ENCODE results near the gene LYPLA2. TPM values are rescaled to one million over a fixed set of nuclear protein-coding genes. Genes with fewer than 3 reads are reported as not detected.

The LYPLA2 gene
- total and polyA plus RNA-seq, 7 experiments from 2014 or later = 40.7 to 124 (median 56.2) TPM

DNA sequence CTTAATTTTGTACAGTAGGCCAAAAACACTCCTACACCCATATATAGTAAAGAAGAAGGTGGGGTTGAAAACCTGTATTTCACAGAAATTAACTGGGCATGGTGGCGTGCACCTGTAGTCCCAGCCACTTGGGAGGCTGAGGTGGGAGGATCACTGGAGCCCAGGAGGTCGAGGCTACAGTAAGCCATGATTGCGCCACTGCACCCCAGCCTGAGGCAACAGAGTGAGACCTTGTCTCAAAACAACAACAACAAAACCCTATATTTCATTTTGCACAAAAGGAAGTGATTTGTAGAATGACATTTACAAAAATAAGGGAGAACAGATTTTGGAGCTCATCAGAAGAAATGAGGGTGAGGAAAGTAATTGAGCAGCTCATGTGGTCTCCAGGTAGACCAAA, 2.2 kb upstream of the LYPLA2 start:
- POLR2A ChIA-PET = interaction anchor here (0.6 to 6.0 kb wide), 6 partner anchors 9 to 108 kb away, joined by 3 to 68 read pairs (median 4); partner anchors contain the start of genes GALE and PITHD1

DNA sequence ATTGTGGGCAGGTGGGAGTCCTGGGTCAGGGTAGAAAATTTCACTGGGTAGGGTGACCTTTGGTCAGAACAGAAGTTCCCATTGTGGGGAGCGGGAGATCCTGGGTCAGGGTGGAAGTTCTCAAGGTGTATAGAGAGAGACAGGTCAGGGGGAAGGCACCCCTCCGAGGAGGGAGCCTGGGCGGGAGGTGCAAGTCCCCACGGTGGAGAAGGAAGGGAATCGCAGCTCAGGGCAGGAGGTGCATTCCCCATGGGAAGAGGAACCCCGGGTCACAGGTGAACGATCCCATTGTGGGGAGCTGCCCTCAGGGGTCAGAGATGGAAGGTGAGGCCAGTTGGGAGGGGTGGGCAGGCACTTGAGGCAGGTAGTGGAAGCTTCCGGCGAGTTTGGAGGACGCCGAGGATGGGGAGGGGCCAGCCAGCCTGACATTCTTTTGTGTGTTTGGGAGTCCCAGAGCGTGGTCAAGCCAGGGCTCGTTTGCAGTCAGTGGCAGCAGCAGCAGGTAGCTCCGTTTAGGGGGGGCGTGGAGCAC, 637 bp downstream of the LYPLA2 start:
- Histone ChIP-seq H3K9me3 (ENCODE audit: control insufficient read depth in 2 of 3, low read length in 3 of 3) (no peaks in the 10 kb centered on the region), H3K4me3 (ENCODE audit: low read length) (peak overlapping the region; percentile 96), H3K27me3 (ENCODE audit: control insufficient read depth in 2 of 2, insufficient read depth in 2 of 2, low read length in 2 of 2) (no peaks in the 10 kb centered on the region), H3K4me1 (ENCODE audit: control insufficient read depth in 2 of 2, insufficient read depth in 2 of 2, low read length in 2 of 2) (peaks cover 6 to 18% of the 10 kb centered on the region in 2 donors), H3K27ac (ENCODE audit: low read depth, low read length) (peak overlapping the region; percentile 88), H3K36me3 (ENCODE audit: control insufficient read depth in 2 of 3, insufficient read depth in 3 of 3, low read length in 3 of 3) (peaks cover 0 to 51% (median 0%) of the 10 kb centered on the region in 3 experiments)
- Mint-ChIP-seq H3K27me3 (no peaks in the 10 kb centered on the region), H3K4me1 (peaks cover 9 to 28% (median 23%) of the 10 kb centered on the region in 7 donors), H3K27ac (peak overlapping the region; percentile 88 to 99 (median 97)), H3K36me3 (peaks cover 0 to 21% (median 16%) of the 10 kb centered on the region in 5 donors), H3K4me3 (peak overlapping the region; percentile 91 to 98 (median 97)), H3K9me3 (no peaks in the 10 kb centered on the region)
- intact Hi-C loops (cut with micrococcal nuclease) = loop anchor here (1.0 to 5.0 kb wide), 5 partner anchors 9 to 772 kb away; partner anchors contain the start of genes GALE (in 2 of the 2), PITHD1 (in 2 of the 2), FUCA1 (in 1 of the 2) and KDM1A (in 1 of the 2)
- ChIA-PET CTCF (interaction anchor here (1.0 kb wide), 1 partner anchor 8 kb away, joined by 3 read pairs; no protein-coding TSS in a partner anchor), POLR2A (interaction anchor here (0.6 to 6.0 kb wide), 6 partner anchors 9 to 189 kb away, joined by 3 to 68 read pairs (median 6); partner anchors contain the start of genes GALE, HMGCL and PITHD1)
- ATAC-seq (peak; percentile 42), DNase-seq (peak in 7 of 9 donors; percentile 21 to 44 (median 36))

More for the DNA sequence above, 2.2 kb upstream of the LYPLA2 start:
- H3K4me1 ChIP-seq (ENCODE audit: control insufficient read depth in 2 of 2, insufficient read depth in 2 of 2, low read length in 2 of 2) = peaks cover 6 to 18% of the 10 kb centered on the region in 2 donors
- no peak for ATAC-seq
- peaks cover 5 to 43% (median 8%) of the 10 kb centered on the region in 3 experiments for H3K36me3 ChIP-seq (ENCODE audit: control insufficient read depth in 2 of 3, insufficient read depth in 3 of 3, low read length in 3 of 3)
- CTCF ChIA-PET = no interaction called here
- Mint-ChIP-seq H3K4me3 (peak overlapping the region in 6 of 10 donors; percentile 16 to 59 (median 46)), H3K4me1 (peaks cover 9 to 30% (median 28%) of the 10 kb centered on the region in 7 donors), H3K9me3 (no peaks in the 10 kb centered on the region), H3K27ac (peak overlapping the region in 8 of 9 donors; percentile 18 to 67 (median 48)), H3K36me3 (peaks cover 5 to 32% (median 26%) of the 10 kb centered on the region in 5 donors), H3K27me3 (no peaks in the 10 kb centered on the region)
- H3K27ac ChIP-seq (ENCODE audit: low read depth, low read length) = no peak overlapping the region
- H3K27me3 ChIP-seq (ENCODE audit: control insufficient read depth in 2 of 2, insufficient read depth in 2 of 2, low read length in 2 of 2) = no peaks in the 10 kb centered on the region
- no peaks in the 10 kb centered on the region for H3K9me3 ChIP-seq (ENCODE audit: control insufficient read depth in 2 of 3, low read length in 3 of 3)
- no peak for DNase-seq
- no peak overlapping the region for H3K4me3 ChIP-seq (ENCODE audit: low read length)
- intact Hi-C loops (cut with micrococcal nuclease) = no loop called here

DNA sequence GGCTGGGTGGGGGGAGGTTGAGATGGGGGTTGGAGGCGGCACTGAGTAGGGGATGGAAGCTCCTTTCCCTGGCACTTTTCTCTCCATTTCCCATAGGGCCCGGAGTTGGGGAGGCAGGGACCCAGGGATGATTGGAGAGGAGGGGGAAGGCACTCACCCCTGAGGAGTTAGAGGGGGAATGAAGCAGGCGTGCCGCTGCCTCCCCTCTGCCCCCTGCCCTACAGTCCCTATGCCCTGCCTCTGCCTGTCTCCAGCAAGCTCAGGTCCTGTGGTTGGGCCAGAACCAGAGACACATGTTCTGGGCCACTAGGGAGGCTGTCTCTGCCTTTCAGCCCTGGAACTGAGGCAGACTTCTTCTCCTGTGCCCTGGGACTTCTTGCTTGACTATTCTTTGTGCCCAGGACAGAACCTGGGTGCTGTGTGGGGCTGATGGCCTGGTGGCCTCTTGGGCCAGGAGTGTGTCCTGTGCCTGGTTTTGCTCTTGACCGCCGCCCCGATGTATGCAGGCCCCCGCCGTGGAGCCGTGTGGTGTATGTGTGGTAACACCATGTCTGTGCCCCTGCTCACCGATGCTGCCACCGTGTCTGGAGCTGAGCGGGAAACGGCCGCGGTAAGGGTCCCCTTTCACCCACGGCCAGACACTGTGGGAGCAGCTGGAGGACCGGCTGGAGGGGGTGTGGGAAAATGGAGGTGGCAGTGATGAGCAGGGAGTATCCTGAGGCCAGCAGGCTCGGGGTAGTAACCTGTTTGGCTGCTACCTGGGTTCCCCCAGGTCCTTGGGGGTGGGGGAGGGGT, 1.4 kb downstream of the LYPLA2 start:
- Mint-ChIP-seq H3K4me1 (peaks cover 9 to 28% (median 23%) of the 10 kb centered on the region in 7 donors), H3K27ac (peak overlapping the region; percentile 88 to 99 (median 97)), H3K9me3 (no peaks in the 10 kb centered on the region), H3K36me3 (peaks cover 0 to 18% (median 9%) of the 10 kb centered on the region in 5 donors), H3K27me3 (no peaks in the 10 kb centered on the region), H3K4me3 (peak overlapping the region; percentile 91 to 98 (median 97))
- POLR2A ChIA-PET = interaction anchor here (1.4 to 6.0 kb wide), 5 partner anchors 8 to 188 kb away, joined by 3 to 68 read pairs (median 8); partner anchors contain the start of genes GALE, HMGCL and PITHD1
- no peak for DNase-seq
- Histone ChIP-seq H3K27ac (ENCODE audit: low read depth, low read length) (peak overlapping the region; percentile 88), H3K9me3 (ENCODE audit: control insufficient read depth in 2 of 3, low read length in 3 of 3) (no peaks in the 10 kb centered on the region), H3K4me1 (ENCODE audit: control insufficient read depth in 2 of 2, insufficient read depth in 2 of 2, low read length in 2 of 2) (peaks cover 6 to 18% of the 10 kb centered on the region in 2 donors), H3K36me3 (ENCODE audit: control insufficient read depth in 2 of 3, insufficient read depth in 3 of 3, low read length in 3 of 3) (peaks cover 0 to 46% (median 0%) of the 10 kb centered on the region in 3 experiments), H3K27me3 (ENCODE audit: control insufficient read depth in 2 of 2, insufficient read depth in 2 of 2, low read length in 2 of 2) (no peaks in the 10 kb centered on the region), H3K4me3 (ENCODE audit: low read length) (peak overlapping the region; percentile 96)
- no peak for ATAC-seq
- intact Hi-C loops (cut with micrococcal nuclease) = loop anchor here in 1 of 2 donors (5.0 kb wide), 1 partner anchor 75 kb away; the partner anchor contains the start of gene FUCA1
- CTCF ChIA-PET = no interaction called here

DNA sequence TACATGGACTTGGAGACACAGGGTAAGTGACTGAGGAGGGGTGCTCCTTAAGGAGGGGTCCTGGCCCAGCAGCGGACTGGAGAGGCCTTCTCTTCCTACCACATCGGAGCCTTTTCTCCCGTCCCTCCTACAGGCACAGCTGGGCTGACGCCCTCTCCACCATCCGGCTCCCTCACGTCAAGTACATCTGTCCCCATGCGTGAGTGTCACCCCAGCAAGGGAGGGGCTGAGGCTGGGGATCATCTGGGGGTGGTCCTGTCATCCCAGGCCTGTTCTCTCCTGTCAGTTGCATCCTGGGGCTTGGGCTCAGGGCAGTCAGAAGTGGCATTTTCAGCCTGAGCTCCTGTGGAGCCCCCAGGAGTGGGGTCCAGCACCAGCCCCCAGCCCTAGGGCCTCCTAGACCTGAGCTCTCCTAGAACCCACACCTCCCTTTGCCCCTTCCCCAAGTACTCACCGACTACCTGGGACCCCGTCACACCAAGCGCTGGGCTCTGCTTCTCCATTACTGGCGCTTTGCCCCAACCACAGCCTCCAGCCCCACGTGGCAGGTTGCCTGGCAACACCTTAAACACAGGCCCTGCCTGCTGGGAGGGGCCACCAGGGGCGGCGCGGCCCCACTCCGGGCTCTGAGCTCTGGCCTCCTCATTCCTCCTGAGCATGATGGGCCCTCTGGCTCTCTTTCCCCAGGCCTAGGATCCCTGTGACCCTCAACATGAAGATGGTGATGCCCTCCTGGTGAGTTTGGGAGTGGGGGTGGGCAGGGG, 2.3 kb downstream of the LYPLA2 start:
- CTCF ChIA-PET = no interaction called here
- Mint-ChIP-seq H3K9me3 (no peaks in the 10 kb centered on the region), H3K27ac (peak overlapping the region in 5 of 9 donors; percentile 15 to 59 (median 36)), H3K4me3 (peak overlapping the region in 6 of 10 donors; percentile 3 to 98 (median 38)), H3K27me3 (no peaks in the 10 kb centered on the region), H3K4me1 (peaks cover 9 to 28% (median 23%) of the 10 kb centered on the region in 7 donors), H3K36me3 (peaks cover 0 to 10% (median under 1%) of the 10 kb centered on the region in 5 donors)
- no peaks in the 10 kb centered on the region for H3K9me3 ChIP-seq (ENCODE audit: control insufficient read depth in 2 of 3, low read length in 3 of 3)
- DNase-seq (peak in 3 of 9 donors; percentile 26 to 35 (median 29)), ATAC-seq (peak; percentile 39)
- H3K36me3 ChIP-seq (ENCODE audit: control insufficient read depth in 2 of 3, insufficient read depth in 3 of 3, low read length in 3 of 3) = peaks cover 0 to 39% (median 0%) of the 10 kb centered on the region in 3 experiments
- no peaks in the 10 kb centered on the region for H3K27me3 ChIP-seq (ENCODE audit: control insufficient read depth in 2 of 2, insufficient read depth in 2 of 2, low read length in 2 of 2)
- intact Hi-C loops (cut with micrococcal nuclease) = loop anchor here in 1 of 2 donors (5.0 kb wide), 1 partner anchor 74 kb away; the partner anchor contains the start of gene FUCA1
- no peak overlapping the region for H3K4me3 ChIP-seq (ENCODE audit: low read length)
- POLR2A ChIA-PET = interaction anchor here (2.8 to 6.0 kb wide), 2 partner anchors 8 to 15 kb away, joined by 36 to 68 read pairs; partner anchors contain the start of genes GALE and PITHD1
- H3K4me1 ChIP-seq (ENCODE audit: control insufficient read depth in 2 of 2, insufficient read depth in 2 of 2, low read length in 2 of 2) = peaks cover 6 to 18% of the 10 kb centered on the region in 2 donors
- peak overlapping the region; percentile 52 for H3K27ac ChIP-seq (ENCODE audit: low read depth, low read length)

DNA sequence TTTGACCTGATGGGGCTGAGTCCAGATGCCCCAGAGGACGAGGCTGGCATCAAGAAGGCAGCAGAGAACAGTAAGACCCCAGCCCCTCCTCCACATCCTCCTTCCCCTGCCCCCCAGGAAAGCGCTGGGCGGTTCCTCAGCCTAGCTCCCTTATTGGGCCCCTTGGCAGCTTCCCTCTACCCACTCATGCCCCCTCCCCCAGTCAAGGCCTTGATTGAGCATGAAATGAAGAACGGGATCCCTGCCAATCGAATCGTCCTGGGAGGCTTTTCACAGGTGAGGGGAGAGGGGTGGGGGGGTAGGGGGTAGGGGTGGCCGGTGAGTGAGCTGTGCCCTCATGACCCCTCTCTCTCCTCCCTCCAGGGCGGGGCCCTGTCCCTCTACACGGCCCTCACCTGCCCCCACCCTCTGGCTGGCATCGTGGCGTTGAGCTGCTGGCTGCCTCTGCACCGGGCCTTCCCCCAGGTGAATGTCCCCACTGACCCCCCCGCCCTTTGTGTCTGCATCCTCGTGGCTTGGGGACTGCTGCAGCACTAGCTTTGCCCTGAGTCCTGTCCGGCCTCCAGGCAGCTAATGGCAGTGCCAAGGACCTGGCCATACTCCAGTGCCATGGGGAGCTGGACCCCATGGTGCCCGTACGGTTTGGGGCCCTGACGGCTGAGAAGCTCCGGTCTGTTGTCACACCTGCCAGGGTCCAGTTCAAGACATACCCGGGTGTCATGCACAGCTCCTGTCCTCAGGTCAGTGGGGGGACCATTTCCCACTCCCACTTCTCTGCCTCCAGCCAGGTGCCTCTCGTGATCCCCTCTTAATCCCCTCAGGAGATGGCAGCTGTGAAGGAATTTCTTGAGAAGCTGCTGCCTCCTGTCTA, 3.2 kb downstream of the LYPLA2 start:
- DNase-seq (no peak), ATAC-seq (no peak)
- peaks cover 0 to 8% (median 0%) of the 10 kb centered on the region in 5 donors for H3K36me3 Mint-ChIP-seq
- peaks cover 7 to 18% of the 10 kb centered on the region in 2 donors for H3K4me1 ChIP-seq (ENCODE audit: control insufficient read depth in 2 of 2, insufficient read depth in 2 of 2, low read length in 2 of 2)
- H3K27me3 ChIP-seq (ENCODE audit: control insufficient read depth in 2 of 2, insufficient read depth in 2 of 2, low read length in 2 of 2) = no peaks in the 10 kb centered on the region
- peaks cover 0 to 39% (median 0%) of the 10 kb centered on the region in 3 experiments for H3K36me3 ChIP-seq (ENCODE audit: control insufficient read depth in 2 of 3, insufficient read depth in 3 of 3, low read length in 3 of 3)
- POLR2A ChIA-PET = no interaction called here
- CTCF ChIA-PET = no interaction called here
- no peak overlapping the region for H3K4me3 ChIP-seq (ENCODE audit: low read length)
- H3K27ac ChIP-seq (ENCODE audit: low read depth, low read length) = peak overlapping the region; percentile 52
- H3K9me3 ChIP-seq (ENCODE audit: control insufficient read depth in 2 of 3, low read length in 3 of 3) = no peaks in the 10 kb centered on the region
- H3K9me3 Mint-ChIP-seq = no peaks in the 10 kb centered on the region
- peak overlapping the region in 2 of 9 donors; percentile 13 to 59 for H3K27ac Mint-ChIP-seq
- no peaks in the 10 kb centered on the region for H3K27me3 Mint-ChIP-seq
- intact Hi-C loops (cut with micrococcal nuclease) = loop anchor here in 1 of 2 donors (5.0 kb wide), 1 partner anchor 73 kb away; the partner anchor contains the start of gene FUCA1
- peaks cover 9 to 30% (median 23%) of the 10 kb centered on the region in 7 donors for H3K4me1 Mint-ChIP-seq
- H3K4me3 Mint-ChIP-seq = no peak overlapping the region
